GM12892 (cell line): ENCODE results near the gene BNIP5.

Source experiments
- POLR2A ChIP-seq: IDR thresholded peaks from 2 replicates; pipeline ENCODE4 v1.6.1; 2011; ENCODE audit warnings: low read depth, low read length, control low read depth
- POLR2AphosphoS5 ChIP-seq: IDR thresholded peaks from 2 replicates; pipeline ENCODE4 v1.6.1; 2011; ENCODE audit warnings: low read depth, low read length, control low read depth
- TAF1 ChIP-seq: IDR thresholded peaks from 2 replicates; pipeline ENCODE4 v1.6.1; 2011; ENCODE audit warnings: low read depth, mild to moderate bottlenecking, control low read depth, low read length, borderline replicate concordance

DNA sequence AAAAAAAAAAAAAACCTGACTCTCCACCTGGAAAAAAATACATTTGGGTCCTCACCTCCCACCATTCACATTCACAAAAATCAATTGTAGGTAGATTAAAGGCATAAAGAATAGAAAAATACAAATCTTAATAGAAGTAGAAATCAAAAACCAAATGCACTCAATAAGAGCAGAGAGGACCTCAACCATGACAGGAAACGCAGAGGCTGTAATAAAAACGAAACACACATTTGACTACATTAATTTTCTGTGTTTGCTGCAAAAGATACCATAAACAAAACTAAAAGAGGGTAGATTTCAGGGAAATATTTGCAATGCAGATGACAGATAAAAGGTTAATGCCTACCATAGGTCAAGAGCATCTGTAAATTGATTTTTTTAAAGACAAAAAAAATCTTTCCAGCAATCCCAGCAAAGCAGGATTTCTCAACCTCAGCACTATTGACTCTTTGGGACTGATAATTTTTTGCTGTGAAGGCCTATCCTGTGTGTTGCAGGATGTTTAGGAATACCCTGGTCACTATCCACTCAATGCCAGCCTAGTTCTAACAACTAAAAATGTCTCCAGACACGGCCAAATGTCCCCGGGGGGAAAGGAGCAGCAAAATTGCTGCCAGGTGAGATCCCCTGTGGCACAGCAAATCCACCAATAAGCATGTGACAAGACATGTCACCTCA, 41.7 kb upstream of the BNIP5 start:
- no peak for TF ChIP-seq POLR2A
- TF ChIP-seq POLR2AphosphoS5, result no peak
- no peak for TF ChIP-seq TAF1
